RPMI8226 (cell line): Measurements from ENCODE around the gene PRAME.

ENCODE experiments used
- DNase-seq: peaks from one replicate; pipeline ENCODE4 v3.0.0-alpha.2; 2015

PRAME gene

GRCh38 chr22:22579869-22580604, 21.0 kb upstream of the PRAME start:
- DNase-seq: no peak

- no peak for DNase-seq
These were observed 19.8 kb upstream of the PRAME start for GRCh38 chr22:22578702-22579424.

GRCh38 chr22:22576989-22577427, 17.9 kb upstream of the PRAME start:
- DNase-seq: no peak

- peak; percentile 10 for DNase-seq
These were observed 17.4 kb upstream of the PRAME start for GRCh38 chr22:22576244-22576988.

GRCh38 chr22:22574361-22574760, 15.3 kb upstream of the PRAME start:
- DNase-seq: no peak

- DNase-seq: no peak
These were observed 14.2 kb upstream of the PRAME start for GRCh38 chr22:22573047-22573889.

- no peak for DNase-seq
These were observed 12.8 kb upstream of the PRAME start for GRCh38 chr22:22571862-22572261.

- no peak for DNase-seq
These were observed 12.4 kb upstream of the PRAME start for GRCh38 chr22:22571429-22571828.

GRCh38 chr22:22569218-22569617, 10.2 kb upstream of the PRAME start:
- DNase-seq: no peak

- no peak for DNase-seq
These were observed 6.9 kb upstream of the PRAME start for GRCh38 chr22:22565981-22566380.

GRCh38 chr22:22558071-22558971, 744 bp downstream of the PRAME start:
- no peak for DNase-seq

GRCh38 chr22:22556995-22557925, 1.8 kb downstream of the PRAME start:
- DNase-seq: no peak

GRCh38 chr22:22556578-22556977, 2.5 kb downstream of the PRAME start:
- DNase-seq: no peak

- no peak for DNase-seq
These were observed 3.5 kb downstream of the PRAME start for GRCh38 chr22:22555596-22555995.

GRCh38 chr22:22554587-22555284, 4.3 kb downstream of the PRAME start:
- DNase-seq: no peak

GRCh38 chr22:22553735-22554586, 5.1 kb downstream of the PRAME start:
- DNase-seq: no peak

- DNase-seq: no peak
These were observed 5.9 kb downstream of the PRAME start for GRCh38 chr22:22553141-22553540.

GRCh38 chr22:22552630-22553029, 6.4 kb downstream of the PRAME start:
- DNase-seq: peak; percentile 4
